H9 (cell line): Measurements from ENCODE around the gene SDC3. TPM values are rescaled to one million over a fixed set of nuclear protein-coding genes. Genes with fewer than 3 reads are reported as not detected.

Experiments used
- DNase-seq: peaks from one replicate; pipeline ENCODE4 v3.0.0-alpha.2; 2017
- H2AFZ ChIP-seq: one replicate; pipeline ENCODE4 v1.6.1; 2013; ENCODE audit warnings: mild to moderate bottlenecking, low read length, control low read depth, moderate library complexity
- H2AK5ac ChIP-seq: 2 replicates; pipeline ENCODE4 v1.6.1; 2013; ENCODE audit warnings: low read length, control low read depth, mixed read lengths; ENCODE audit not compliant: insufficient read length
- H2BK120ac ChIP-seq: one replicate; pipeline ENCODE4 v1.6.1; 2013; ENCODE audit warnings: low read depth, mild to moderate bottlenecking, low read length, control low read depth, inconsistent platforms; ENCODE audit not compliant: poor library complexity, severe bottlenecking
- H2BK12ac ChIP-seq: 2 replicates; pipeline ENCODE4 v1.6.1; 2013; ENCODE audit warnings: low read length, control low read depth, mixed read lengths, low read depth; ENCODE audit not compliant: insufficient read length
- H2BK15ac ChIP-seq: 2 replicates; pipeline ENCODE4 v1.6.1; 2013; ENCODE audit warnings: low read depth, low read length, control low read depth
- H2BK20ac ChIP-seq: one replicate; pipeline ENCODE4 v1.6.1; 2013; ENCODE audit warnings: low read depth, mild to moderate bottlenecking, low read length, control low read depth, inconsistent platforms; ENCODE audit not compliant: poor library complexity, severe bottlenecking
- H2BK5ac ChIP-seq: 2 replicates; pipeline ENCODE4 v1.6.1; 2013; ENCODE audit warnings: low read length, control low read depth, mixed read lengths; ENCODE audit not compliant: insufficient read length
- H3K14ac ChIP-seq: 2 replicates; pipeline ENCODE4 v1.6.1; 2013; ENCODE audit warnings: low read length, control low read depth; ENCODE audit not compliant: insufficient read depth
- H3K18ac ChIP-seq: 2 replicates; pipeline ENCODE4 v1.6.1; 2013; ENCODE audit warnings: low read depth, mild to moderate bottlenecking, mixed read lengths, low read length, control low read depth; ENCODE audit not compliant: insufficient read length
- H3K23ac ChIP-seq: 2 replicates; pipeline ENCODE4 v1.6.1; 2013; ENCODE audit warnings: low read length, control low read depth, mixed read lengths, low read depth; ENCODE audit not compliant: insufficient read length
- H3K23me2 ChIP-seq: 2 replicates; pipeline ENCODE4 v1.6.1; 2013; ENCODE audit warnings: low read depth, mild to moderate bottlenecking, mixed read lengths, low read length, control low read depth; ENCODE audit not compliant: insufficient read length, poor library complexity, severe bottlenecking
- H3K27ac ChIP-seq: 2 replicates; pipeline ENCODE4 v1.5.1; 2013; ENCODE audit warnings: low read length, control low read depth, mixed read lengths, low read depth; ENCODE audit not compliant: insufficient read length
- H3K27me3 ChIP-seq: 2 replicates; pipeline ENCODE4 v1.6.1; 2013; ENCODE audit warnings: low read length, control low read depth, inconsistent platforms; ENCODE audit not compliant: insufficient read depth
- H3K4ac ChIP-seq: 2 replicates; pipeline ENCODE4 v1.6.1; 2013; ENCODE audit warnings: low read depth, mild to moderate bottlenecking, control low read depth, inconsistent platforms, low read length, moderate library complexity
- H3K4me1 ChIP-seq: 2 replicates; pipeline ENCODE4 v1.6.1; 2013; ENCODE audit warnings: low read length, control low read depth, inconsistent platforms; ENCODE audit not compliant: insufficient read depth
- H3K4me2 ChIP-seq: 2 replicates; pipeline ENCODE4 v1.6.1; 2013; ENCODE audit warnings: low read length, control low read depth, mixed read lengths; ENCODE audit not compliant: insufficient read length, insufficient read depth
- H3K56ac ChIP-seq: 2 replicates; pipeline ENCODE4 v1.6.1; 2013; ENCODE audit warnings: low read depth, mild to moderate bottlenecking, mixed read lengths, low read length, control low read depth; ENCODE audit not compliant: insufficient read length
- H3K79me1 ChIP-seq: 2 replicates; pipeline ENCODE4 v1.6.1; 2013; ENCODE audit warnings: low read depth, mild to moderate bottlenecking, moderate library complexity, low read length, control low read depth, inconsistent platforms; ENCODE audit not compliant: insufficient read depth, poor library complexity, severe bottlenecking
- H3K79me2 ChIP-seq: 2 replicates; pipeline ENCODE4 v1.6.1; 2013; ENCODE audit warnings: low read length, control low read depth, inconsistent platforms; ENCODE audit not compliant: insufficient read depth
- H3K9ac ChIP-seq: 2 replicates; pipeline ENCODE4 v1.6.1; 2013; ENCODE audit warnings: low read length, control low read depth, mixed read lengths; ENCODE audit not compliant: insufficient read length; ENCODE audit errors: extremely low read depth
- H3K9me3 ChIP-seq: one replicate; pipeline ENCODE4 v1.6.1; 2013; ENCODE audit warnings: low read depth, low read length, inconsistent platforms; ENCODE audit not compliant: control insufficient read depth
- H3T11ph ChIP-seq: one replicate; pipeline ENCODE4 v1.6.1; 2013; ENCODE audit warnings: mild to moderate bottlenecking, low read length, control low read depth, inconsistent platforms
- H4K20me1 ChIP-seq: one replicate; pipeline ENCODE4 v1.6.1; 2013; ENCODE audit not compliant: control insufficient read depth, insufficient read length, insufficient read depth
- H4K5ac ChIP-seq: 2 replicates; pipeline ENCODE4 v1.6.1; 2013; ENCODE audit warnings: low read depth, mild to moderate bottlenecking, mixed read lengths, low read length, control low read depth; ENCODE audit not compliant: insufficient read length
- H4K8ac ChIP-seq: replicated peaks from 2 replicates; pipeline ENCODE4 v1.6.1; 2013; ENCODE audit warnings: low read length, control low read depth, mixed read lengths, low read depth; ENCODE audit not compliant: insufficient read length
- H4K91ac ChIP-seq: 2 replicates; pipeline ENCODE4 v1.6.1; 2013; ENCODE audit warnings: low read depth, mild to moderate bottlenecking, moderate library complexity, mixed read lengths, low read length, control low read depth; ENCODE audit not compliant: insufficient read length
- H3K27ac Mint-ChIP-seq, 3 experiments: 2 replicates in 2 of 3; 3 replicates in 1 of 3; pipeline ENCODE4 v1.8.0; 2020 to 2021; ENCODE audit warnings: mixed read lengths in 3 of 3, mild to moderate bottlenecking in 1 of 3, moderate library complexity in 1 of 3
- H3K27me3 Mint-ChIP-seq: 2 replicates; pipeline ENCODE4 v1.8.0; 2021; ENCODE audit warnings: low read depth, mild to moderate bottlenecking, moderate library complexity, mixed read lengths
- H3K36me3 Mint-ChIP-seq, 3 experiments: 2 replicates in 2 of 3; 3 replicates in 1 of 3; pipeline ENCODE4 v1.8.0; 2020 to 2021; ENCODE audit warnings: low read depth in 3 of 3, mixed read lengths in 3 of 3; ENCODE audit not compliant: insufficient read depth in 1 of 3
- H3K4me1 Mint-ChIP-seq, 2 experiments: 2 replicates each; pipeline ENCODE4 v1.8.0; 2020; ENCODE audit warnings: mixed read lengths in 2 of 2
- H3K4me3 Mint-ChIP-seq, 2 experiments: 2 replicates in 1 of 2; 3 replicates in 1 of 2; pipeline ENCODE4 v1.8.0; 2020 to 2021; ENCODE audit warnings: mild to moderate bottlenecking in 2 of 2, mixed read lengths in 2 of 2, moderate library complexity in 1 of 2
- H3K9me3 Mint-ChIP-seq, 2 experiments: 2 replicates in 1 of 2; 3 replicates in 1 of 2; pipeline ENCODE4 v1.8.0; 2020; ENCODE audit warnings: mild to moderate bottlenecking in 2 of 2, mixed read lengths in 2 of 2, moderate library complexity in 1 of 2
- CTCF ChIP-seq: fragments of 200-600 bp; sonication (generic); conservative IDR thresholded peaks from 3 replicates; pipeline ENCODE4 v1.8.0; 2021; ENCODE audit warnings: antibody characterized with exemption, mild to moderate bottlenecking
- WGBS: extraction: QIAGEN DNeasy Blood & Tissue Kit; methylation state at CpG from one replicate; pipeline ENCODE4 v1.1.7; 2013; ENCODE audit warnings: missing lambda C conversion rate, low lambda C conversion rate, mixed read lengths; ENCODE audit not compliant: insufficient read length; ENCODE audit errors: extremely low coverage; 5-methylcytosine and 5-hydroxymethylcytosine counted together
- total RNA-seq: library from RNA; stranded (reverse); gene quantifications from 2 replicates; pipeline ENCODE4 v1.2.1, GENCODE V29; 2021

SDC3 gene
- total RNA-seq, 1 experiment from 2014 or later = 25.9 TPM

- no peaks in the 10 kb centered on the region for H3K27me3 ChIP-seq
- H2AFZ ChIP-seq = no peak overlapping the region
- no peak for DNase-seq
- Mint-ChIP-seq H3K4me1 (no peaks in the 10 kb centered on the region), H3K9me3 (no peaks in the 10 kb centered on the region), H3K27ac (no peak overlapping the region), H3K27me3 (no peaks in the 10 kb centered on the region), H3K4me3 (no peak overlapping the region), H3K36me3 (peaks cover 52 to 86% (median 81%) of the 10 kb centered on the region in 3 experiments; a peak in 6 of 7 replicates)
- H3K4ac ChIP-seq = no peak overlapping the region
- H2BK12ac ChIP-seq = no peak overlapping the region
- no peak overlapping the region for H3K14ac ChIP-seq
- H3K79me2 ChIP-seq = no peaks in the 10 kb centered on the region
- H3K79me1 ChIP-seq = no peaks in the 10 kb centered on the region
- no peaks in the 10 kb centered on the region for H3K23me2 ChIP-seq
- no peak overlapping the region for H3K4me2 ChIP-seq
- TF ChIP-seq CTCF = no peak
- no peak overlapping the region for H2BK15ac ChIP-seq
- H3K23ac ChIP-seq = no peak overlapping the region
- no peak overlapping the region for H4K91ac ChIP-seq
- no peak overlapping the region for H3K27ac ChIP-seq
- H2AK5ac ChIP-seq = no peak overlapping the region
- no peak overlapping the region for H3T11ph ChIP-seq
- WGBS = no CpG with 5 or more reads among the region's 7 CpGs
- no peak overlapping the region for H3K56ac ChIP-seq
- no peak overlapping the region for H2BK120ac ChIP-seq
- H4K20me1 ChIP-seq = no peaks in the 10 kb centered on the region
- no peak overlapping the region for H4K8ac ChIP-seq
- H3K18ac ChIP-seq = no peak overlapping the region
- no peak overlapping the region for H4K5ac ChIP-seq
- no peaks in the 10 kb centered on the region for H3K4me1 ChIP-seq
- H2BK5ac ChIP-seq = no peak overlapping the region
- H2BK20ac ChIP-seq = no peak overlapping the region
- H3K9me3 ChIP-seq = no peaks in the 10 kb centered on the region
- H3K9ac ChIP-seq = no peak overlapping the region
These were observed 33.9 kb upstream of the SDC3 start for GRCh38 chr1:30942326-30942963.
